ENCODE data around the gene ANKRD13D.
A peak's percentile ranks its signal among the peaks of the same experiment; 100 is the strongest.

Gene ANKRD13D

GRCh38 chr11:67267188-67268080, 21.7 kb upstream of the ANKRD13D start:
- H3K9me3 Mint-ChIP-seq, result no peaks in the 10 kb centered on the region
- H3K4me1 Mint-ChIP-seq (ENCODE audit: low read depth), result peaks cover 84% of the 10 kb centered on the region
- peak overlapping the region; percentile 98 for H3K4me3 Mint-ChIP-seq
- H3K27me3 Mint-ChIP-seq, result no peaks in the 10 kb centered on the region
- H3K27ac Mint-ChIP-seq, result peak overlapping the region; percentile 99
- peaks cover 38% of the 10 kb centered on the region for H3K36me3 Mint-ChIP-seq (ENCODE audit: low read depth)

- Mint-ChIP-seq H3K4me3 (peak overlapping the region; percentile 98), H3K4me1 (ENCODE audit: low read depth) (peaks cover 84% of the 10 kb centered on the region), H3K9me3 (no peaks in the 10 kb centered on the region), H3K27me3 (no peaks in the 10 kb centered on the region), H3K36me3 (ENCODE audit: low read depth) (peaks cover 38% of the 10 kb centered on the region), H3K27ac (peak overlapping the region; percentile 99)
Measured at GRCh38 chr11:67268081-67268961, 20.8 kb upstream of the ANKRD13D start.

GRCh38 chr11:67268962-67269268, 20.2 kb upstream of the ANKRD13D start:
- Mint-ChIP-seq H3K27ac (peak overlapping the region; percentile 100), H3K4me1 (ENCODE audit: low read depth) (peaks cover 84% of the 10 kb centered on the region), H3K27me3 (no peaks in the 10 kb centered on the region), H3K36me3 (ENCODE audit: low read depth) (peaks cover 38% of the 10 kb centered on the region), H3K4me3 (peak overlapping the region; percentile 98), H3K9me3 (no peaks in the 10 kb centered on the region)

GRCh38 chr11:67269401-67270255, 19.5 kb upstream of the ANKRD13D start:
- Mint-ChIP-seq H3K4me3 (peak overlapping the region; percentile 98), H3K27me3 (no peaks in the 10 kb centered on the region), H3K36me3 (ENCODE audit: low read depth) (peaks cover 42% of the 10 kb centered on the region), H3K9me3 (no peaks in the 10 kb centered on the region), H3K4me1 (ENCODE audit: low read depth) (peaks cover 84% of the 10 kb centered on the region), H3K27ac (peak overlapping the region; percentile 100)

GRCh38 chr11:67270256-67271204, 18.6 kb upstream of the ANKRD13D start:
- H3K4me3 Mint-ChIP-seq, result peak overlapping the region; percentile 98
- H3K27me3 Mint-ChIP-seq, result no peaks in the 10 kb centered on the region
- no peaks in the 10 kb centered on the region for H3K9me3 Mint-ChIP-seq
- H3K4me1 Mint-ChIP-seq (ENCODE audit: low read depth), result peaks cover 84% of the 10 kb centered on the region
- peak overlapping the region; percentile 100 for H3K27ac Mint-ChIP-seq
- H3K36me3 Mint-ChIP-seq (ENCODE audit: low read depth), result peaks cover 43% of the 10 kb centered on the region

GRCh38 chr11:67271205-67271540, 17.9 kb upstream of the ANKRD13D start:
- peaks cover 84% of the 10 kb centered on the region for H3K4me1 Mint-ChIP-seq (ENCODE audit: low read depth)
- H3K36me3 Mint-ChIP-seq (ENCODE audit: low read depth), result peaks cover 43% of the 10 kb centered on the region
- peak overlapping the region; percentile 98 for H3K4me3 Mint-ChIP-seq
- no peaks in the 10 kb centered on the region for H3K9me3 Mint-ChIP-seq
- H3K27ac Mint-ChIP-seq, result peak overlapping the region; percentile 100
- H3K27me3 Mint-ChIP-seq, result no peaks in the 10 kb centered on the region

GRCh38 chr11:67271541-67272284, 17.4 kb upstream of the ANKRD13D start:
- Mint-ChIP-seq H3K9me3 (no peaks in the 10 kb centered on the region), H3K27me3 (no peaks in the 10 kb centered on the region), H3K36me3 (ENCODE audit: low read depth) (peaks cover 47% of the 10 kb centered on the region), H3K4me3 (peak overlapping the region; percentile 98), H3K27ac (peak overlapping the region; percentile 100), H3K4me1 (ENCODE audit: low read depth) (peaks cover 90% of the 10 kb centered on the region)

GRCh38 chr11:67272327-67273259, 16.5 kb upstream of the ANKRD13D start:
- H3K9me3 Mint-ChIP-seq, result no peaks in the 10 kb centered on the region
- H3K36me3 Mint-ChIP-seq (ENCODE audit: low read depth), result peaks cover 42% of the 10 kb centered on the region
- H3K4me1 Mint-ChIP-seq (ENCODE audit: low read depth), result peaks cover 99% of the 10 kb centered on the region
- H3K27ac Mint-ChIP-seq, result peak overlapping the region; percentile 100
- H3K27me3 Mint-ChIP-seq, result no peaks in the 10 kb centered on the region
- H3K4me3 Mint-ChIP-seq, result peak overlapping the region; percentile 98

GRCh38 chr11:67273260-67273990, 15.7 kb upstream of the ANKRD13D start:
- peaks cover 34% of the 10 kb centered on the region for H3K36me3 Mint-ChIP-seq (ENCODE audit: low read depth)
- H3K4me3 Mint-ChIP-seq, result peak overlapping the region; percentile 98
- H3K9me3 Mint-ChIP-seq, result no peaks in the 10 kb centered on the region
- peaks cover 100% of the 10 kb centered on the region for H3K4me1 Mint-ChIP-seq (ENCODE audit: low read depth)
- no peaks in the 10 kb centered on the region for H3K27me3 Mint-ChIP-seq
- H3K27ac Mint-ChIP-seq, result peak overlapping the region; percentile 100

- peak overlapping the region; percentile 57 for H3K4me3 Mint-ChIP-seq
- no peaks in the 10 kb centered on the region for H3K9me3 Mint-ChIP-seq
- no peaks in the 10 kb centered on the region for H3K27me3 Mint-ChIP-seq
- H3K4me1 Mint-ChIP-seq (ENCODE audit: low read depth), result peaks cover 100% of the 10 kb centered on the region
- H3K27ac Mint-ChIP-seq, result peak overlapping the region; percentile 100
- H3K36me3 Mint-ChIP-seq (ENCODE audit: low read depth), result peaks cover 33% of the 10 kb centered on the region
Measured at GRCh38 chr11:67274768-67275605, 14.1 kb upstream of the ANKRD13D start.

GRCh38 chr11:67275606-67276409, 13.3 kb upstream of the ANKRD13D start:
- Mint-ChIP-seq H3K4me1 (ENCODE audit: low read depth) (peaks cover 99% of the 10 kb centered on the region), H3K4me3 (peak overlapping the region; percentile 84), H3K36me3 (ENCODE audit: low read depth) (peaks cover 31% of the 10 kb centered on the region), H3K27me3 (no peaks in the 10 kb centered on the region), H3K27ac (peak overlapping the region; percentile 100), H3K9me3 (no peaks in the 10 kb centered on the region)

Data from stimulated activated naive CD8-positive, alpha-beta T cell treated with anti-CD3 and anti-CD28 coated beads, Interleukin-15, Interleukin-2, amounts not matched to agents 100 ng/mL and 50 ng/mL, for 24 hours (primary cell).